Panc1 (cell line): ENCODE results near the gene LRP4. TPM values are rescaled to one million over a fixed set of nuclear protein-coding genes. Genes with fewer than 3 reads are reported as not detected.

Source experiments
- ATAC-seq: fragments of 200-7000 bp; cut with Tn5 transposase; 2 replicates; pipeline ENCODE4 v1.9.1; 2020; ENCODE audit warnings: mild to moderate bottlenecking, moderate library complexity
- BruUV-seq: library from RNA; stranded (reverse); fragments of 400-500 nt; replicated peaks from 2 replicates; lab custom pipeline; 2021; lab: Mats Ljungman, UMichigan
- CTCF ChIA-PET: fragments of 300-600 bp; sonication (Branson Sonifier 250); formaldehyde crosslinking; loops from one replicate; lab custom pipeline; 2022; ENCODE audit warnings: antibody characterized with exemption; lab: Charles Lee
- POLR2A ChIA-PET: fragments of 300-600 bp; sonication (Branson Sonifier 250); formaldehyde crosslinking; loops from one replicate; lab custom pipeline; 2022; ENCODE audit warnings: antibody characterized with exemption; lab: Charles Lee
- DNase-seq: peaks from one replicate; pipeline ENCODE4 v3.0.0-alpha.2; 2010; ENCODE audit warnings: low read depth, low spot score
- H3K27ac ChIP-seq: 2 replicates; pipeline ENCODE4 v1.5.1; 2011; ENCODE audit warnings: mild to moderate bottlenecking, low read length, inconsistent platforms
- H3K27me3 ChIP-seq: fragments of 200-500 bp; sonication (Bioruptor generic); 2 replicates; pipeline ENCODE4 v1.6.0; 2014; ENCODE audit warnings: low read length, inconsistent platforms; ENCODE audit not compliant: control insufficient read depth, insufficient read depth
- H3K36me3 ChIP-seq: fragments of 200-500 bp; sonication (Bioruptor generic); 2 replicates; pipeline ENCODE4 v1.5.1; 2014; ENCODE audit warnings: inconsistent platforms, mild to moderate bottlenecking, low read length, moderate library complexity; ENCODE audit not compliant: control insufficient read depth, insufficient read depth
- H3K4me1 ChIP-seq: 2 replicates; pipeline ENCODE4 v1.5.1; 2011; ENCODE audit warnings: inconsistent platforms, mild to moderate bottlenecking, low read length, moderate library complexity; ENCODE audit not compliant: control insufficient read depth, insufficient read depth
- H3K4me3 ChIP-seq, 2 experiments: 2 replicates each; pipeline ENCODE4 v1.5.1; 2011 to 2012; ENCODE audit warnings: low read depth in 2 of 2, low read length in 2 of 2, mild to moderate bottlenecking in 2 of 2, inconsistent platforms in 1 of 2, moderate library complexity in 1 of 2
- H3K9me3 ChIP-seq: fragments of 200-500 bp; sonication (Bioruptor generic); 2 replicates; pipeline ENCODE4 v1.5.1; 2014; ENCODE audit warnings: low read depth, mild to moderate bottlenecking, inconsistent platforms, low read length, moderate library complexity; ENCODE audit not compliant: control insufficient read depth, insufficient read depth
- CTCF ChIP-seq: fragments of 450-650 bp; IDR thresholded peaks from 2 replicates; pipeline ENCODE4 v1.5.1; 2017; ENCODE audit warnings: mild to moderate bottlenecking
- POLR2AphosphoS5 ChIP-seq: IDR thresholded peaks from 2 replicates; pipeline ENCODE4 v1.6.1; 2012; ENCODE audit warnings: mild to moderate bottlenecking, low read depth, low read length, moderate library complexity
- REST ChIP-seq, 2 experiments: IDR thresholded peaks; 2 replicates each; pipeline ENCODE4 v1.6.1; 2011 to 2012; ENCODE audit warnings: low read depth in 2 of 2, control low read depth in 1 of 2, low read length in 1 of 2, mild to moderate bottlenecking in 1 of 2, moderate library complexity in 1 of 2; ENCODE audit not compliant: insufficient read depth in 1 of 2
- SIN3A ChIP-seq: IDR thresholded peaks from 2 replicates; pipeline ENCODE4 v1.6.1; 2012; ENCODE audit warnings: low read depth, mild to moderate bottlenecking, low read length, moderate library complexity, borderline replicate concordance; ENCODE audit not compliant: insufficient read depth
- TCF7L2 ChIP-seq: IDR thresholded peaks from 2 replicates; pipeline ENCODE4 v1.6.1; 2011; ENCODE audit warnings: mild to moderate bottlenecking, low read depth, low read length, inconsistent platforms
- in situ Hi-C: cut with HindIII; loops from 2 replicates; pipeline ENCODE4 v1.10.0; 2016; ENCODE audit warnings: low sequenced_read_pairs, low pct_unique_long_range_greater_than_20kb
- intact Hi-C: fragments of 100-400 bp; cut with micrococcal nuclease; formaldehyde crosslinking; loops from one replicate; pipeline ENCODE4 v1.10.0; 2022; ENCODE audit not compliant: unreplicated experiment
- total RNA-seq: library from RNA; stranded (reverse); gene quantifications from one replicate; pipeline ENCODE4 v1.2.1, GENCODE V29; 2021; ENCODE audit not compliant: unreplicated experiment

LRP4 gene
- total RNA-seq, 1 experiment from 2014 or later: 11.7 TPM

- CTCF ChIA-PET: no interaction called here
- ATAC-seq (no peak), DNase-seq (no peak)
- no peaks in the 10 kb centered on the region for H3K27me3 ChIP-seq
- in situ Hi-C loops (no loop called here), intact Hi-C loops (no loop called here)
- no peaks in the 10 kb centered on the region for H3K36me3 ChIP-seq
- TF ChIP-seq TCF7L2 (no peak), POLR2AphosphoS5 (no peak)
- no peak overlapping the region for H3K4me3 ChIP-seq
- no peak overlapping the region for H3K27ac ChIP-seq
- H3K4me1 ChIP-seq: peaks cover 5% of the 10 kb centered on the region; the same call in 1 of the 2 replicates
- no TSS peak for BruUV-seq
- POLR2A ChIA-PET: no interaction called here
- no peaks in the 10 kb centered on the region for H3K9me3 ChIP-seq
Measured at GRCh38 chr11:46907606-46908005, 10.7 kb downstream of the LRP4 start.

GRCh38 chr11:46906609-46907041, 11.7 kb downstream of the LRP4 start:
- ChIA-PET CTCF (no interaction called here), POLR2A (interaction anchor here (0.6 kb wide), 1 partner anchor 253 kb away, joined by 4 read pairs; no protein-coding TSS in a partner anchor)
- in situ Hi-C loops: no loop called here
- no TSS peak for BruUV-seq
- DNase-seq (no peak), ATAC-seq (no peak)
- no peak overlapping the region for H3K4me3 ChIP-seq
- TF ChIP-seq REST (IDR thresholded peaks at IDR 0.05; ENCODE audit: insufficient read depth in 1 of 2, low read depth in 2 of 2, low read length in 1 of 2) (no peak), SIN3A (no peak), POLR2AphosphoS5 (no peak), CTCF (no peak), TCF7L2 (no peak)
- no peak overlapping the region for H3K27ac ChIP-seq
- H3K27me3 ChIP-seq: no peaks in the 10 kb centered on the region
- H3K9me3 ChIP-seq: no peaks in the 10 kb centered on the region
- H3K36me3 ChIP-seq: no peaks in the 10 kb centered on the region
- H3K4me1 ChIP-seq: no peaks in the 10 kb centered on the region
- intact Hi-C loops: no loop called here

GRCh38 chr11:46905806-46906205, 12.5 kb downstream of the LRP4 start:
- Histone ChIP-seq H3K36me3 (no peaks in the 10 kb centered on the region), H3K27ac (no peak overlapping the region), H3K4me3 (no peak overlapping the region), H3K9me3 (no peaks in the 10 kb centered on the region), H3K4me1 (no peaks in the 10 kb centered on the region), H3K27me3 (no peaks in the 10 kb centered on the region)
- ATAC-seq (no peak), DNase-seq (no peak)
- no TSS peak for BruUV-seq
- POLR2A ChIA-PET: no interaction called here
- TF ChIP-seq TCF7L2 (no peak), POLR2AphosphoS5 (no peak)
- CTCF ChIA-PET: no interaction called here
- in situ Hi-C loops (no loop called here), intact Hi-C loops (no loop called here)
